Colonic mucosa (tissue), 4 donors: ENCODE data around the gene FAM222A. TPM values are rescaled to one million over a fixed set of nuclear protein-coding genes. Genes with fewer than 3 reads are reported as not detected.

Source experiments
- DNase-seq: peaks from one replicate; pipeline ENCODE4 v3.0.0-alpha.2; 2020
- H3K27ac ChIP-seq: fragments of 200-600 bp; one replicate; pipeline ENCODE4 v1.8.0; 2021
- H3K27me3 ChIP-seq: fragments of 200-600 bp; one replicate; pipeline ENCODE4 v1.8.0; 2021
- H3K36me3 ChIP-seq: fragments of 200-600 bp; one replicate; pipeline ENCODE4 v1.8.0; 2021
- H3K4me1 ChIP-seq: fragments of 200-600 bp; one replicate; pipeline ENCODE4 v1.8.0; 2021; ENCODE audit warnings: mild to moderate bottlenecking
- H3K4me3 ChIP-seq: fragments of 200-600 bp; one replicate; pipeline ENCODE4 v1.8.0; 2021
- H3K9ac ChIP-seq, 2 donors: one replicate each; pipeline ENCODE4 v1.7.0; 2013; ENCODE audit warnings: control low read depth in 2 of 2, low read depth in 2 of 2, low read length in 2 of 2
- H3K9me3 ChIP-seq: fragments of 200-600 bp; one replicate; pipeline ENCODE4 v1.8.0; 2021
- CTCF ChIP-seq: fragments of 200-600 bp; IDR thresholded peaks from one replicate; pipeline ENCODE4 v1.8.0; 2022; ENCODE audit warnings: antibody characterized with exemption, mild to moderate bottlenecking
- intact Hi-C: fragments of 100-400 bp; cut with DNase I; formaldehyde crosslinking; loops from one replicate; pipeline ENCODE4 v1.14.1; 2022
- total RNA-seq, 2 donors: library from RNA; stranded (reverse); fragmentation: NEBNext Ultra II Directional in 1 of 2; extraction: Animal tissue kit (Norgen Biotek cat#: 25700) in 1 of 2; gene quantifications; one replicate each; pipeline ENCODE4 v1.2.1, GENCODE V29; 2021
- donor health status: healthy.
- donor health status: DM: no; HTN: no; CAD: no.
- donor health status: DM: no; HTN: no; CAD: no.

The FAM222A gene
- total RNA-seq, 2 donors from 2014 or later = 3.9 to 5.5 TPM

GRCh38 chr12:109711596-109712461 is 1.8 kb upstream of the FAM222A start:
- Histone ChIP-seq H3K4me1 (no peaks in the 10 kb centered on the region), H3K36me3 (no peaks in the 10 kb centered on the region), H3K4me3 (no peak overlapping the region), H3K9me3 (no peaks in the 10 kb centered on the region), H3K9ac (no peak overlapping the region), H3K27ac (no peak overlapping the region), H3K27me3 (peaks cover 9% of the 10 kb centered on the region)
- no peak for TF ChIP-seq CTCF
- no peak for DNase-seq
- intact Hi-C loops = no loop called here

DNA sequence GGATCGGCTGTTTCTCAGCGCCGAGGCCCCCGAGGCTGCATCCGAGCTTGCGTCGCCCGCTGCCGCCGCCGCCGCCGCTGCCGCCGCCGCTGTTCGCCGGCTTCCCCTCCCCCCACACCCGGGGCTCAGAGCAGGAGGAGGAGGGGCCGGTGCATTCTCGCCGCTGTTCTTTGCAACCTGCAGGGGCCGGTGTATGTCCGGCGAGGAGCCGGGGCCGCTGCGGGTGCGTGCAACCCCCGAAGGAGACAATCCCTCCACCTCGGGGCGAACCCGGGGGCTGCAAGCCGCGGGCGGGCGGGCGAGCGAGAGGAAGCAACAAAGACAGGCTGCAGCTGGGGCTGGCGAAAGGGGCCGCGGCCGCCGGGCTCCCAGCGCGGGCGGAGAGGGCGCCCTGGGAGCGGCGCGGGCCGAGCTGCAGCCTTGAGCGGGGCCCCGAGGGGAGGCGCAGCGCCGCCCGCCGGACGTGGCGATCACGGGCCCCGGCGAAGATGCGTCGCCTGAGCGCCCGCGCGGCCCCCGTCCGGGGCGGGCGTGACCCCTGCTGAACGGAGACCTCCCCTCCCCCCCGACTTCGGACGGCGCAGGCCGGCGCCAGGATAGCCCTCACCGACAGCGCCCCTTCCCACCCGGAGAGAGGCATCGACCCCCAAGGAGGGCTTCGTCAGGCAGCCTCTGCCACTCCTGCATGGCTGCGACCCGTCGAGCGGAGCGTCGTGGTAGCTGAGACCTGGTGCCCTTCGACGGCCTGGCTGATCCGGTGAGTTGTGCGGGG is 702 bp downstream of the FAM222A start:
- H3K36me3 ChIP-seq = no peaks in the 10 kb centered on the region
- peak overlapping the region; percentile 34 to 57 for H3K9ac ChIP-seq
- intact Hi-C loops = no loop called here
- no peaks in the 10 kb centered on the region for H3K9me3 ChIP-seq
- peak overlapping the region; percentile 36 for H3K27ac ChIP-seq
- TF ChIP-seq CTCF = no peak
- peak; percentile 73 for DNase-seq
- H3K4me3 ChIP-seq = peak overlapping the region; percentile 64
- H3K4me1 ChIP-seq = no peaks in the 10 kb centered on the region
- peaks cover 9% of the 10 kb centered on the region for H3K27me3 ChIP-seq

DNA sequence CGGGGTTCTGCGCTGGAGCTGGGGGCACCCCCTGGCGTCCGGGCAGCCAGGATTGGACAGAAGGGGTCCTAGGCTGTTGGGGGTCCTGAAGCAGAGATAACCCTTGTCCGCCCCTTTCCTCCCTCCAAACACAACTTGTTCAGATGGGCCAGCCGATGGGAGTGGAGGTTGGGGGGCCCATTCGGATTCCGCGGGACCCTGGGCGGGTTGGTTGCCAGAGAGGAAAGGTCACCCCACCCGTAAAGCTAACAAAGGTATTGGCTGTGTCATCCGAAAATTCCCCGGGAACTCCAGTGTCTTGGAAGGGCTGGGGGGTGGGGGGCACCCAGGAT is 1.3 kb downstream of the FAM222A start:
- Histone ChIP-seq H3K4me3 (peak overlapping the region; percentile 64), H3K9ac (peak overlapping the region; percentile 34 to 57), H3K36me3 (no peaks in the 10 kb centered on the region), H3K9me3 (no peaks in the 10 kb centered on the region), H3K4me1 (no peaks in the 10 kb centered on the region), H3K27ac (no peak overlapping the region), H3K27me3 (peaks cover 9% of the 10 kb centered on the region)
- DNase-seq = peak; percentile 30
- intact Hi-C loops = no loop called here
- no peak for TF ChIP-seq CTCF

DNA sequence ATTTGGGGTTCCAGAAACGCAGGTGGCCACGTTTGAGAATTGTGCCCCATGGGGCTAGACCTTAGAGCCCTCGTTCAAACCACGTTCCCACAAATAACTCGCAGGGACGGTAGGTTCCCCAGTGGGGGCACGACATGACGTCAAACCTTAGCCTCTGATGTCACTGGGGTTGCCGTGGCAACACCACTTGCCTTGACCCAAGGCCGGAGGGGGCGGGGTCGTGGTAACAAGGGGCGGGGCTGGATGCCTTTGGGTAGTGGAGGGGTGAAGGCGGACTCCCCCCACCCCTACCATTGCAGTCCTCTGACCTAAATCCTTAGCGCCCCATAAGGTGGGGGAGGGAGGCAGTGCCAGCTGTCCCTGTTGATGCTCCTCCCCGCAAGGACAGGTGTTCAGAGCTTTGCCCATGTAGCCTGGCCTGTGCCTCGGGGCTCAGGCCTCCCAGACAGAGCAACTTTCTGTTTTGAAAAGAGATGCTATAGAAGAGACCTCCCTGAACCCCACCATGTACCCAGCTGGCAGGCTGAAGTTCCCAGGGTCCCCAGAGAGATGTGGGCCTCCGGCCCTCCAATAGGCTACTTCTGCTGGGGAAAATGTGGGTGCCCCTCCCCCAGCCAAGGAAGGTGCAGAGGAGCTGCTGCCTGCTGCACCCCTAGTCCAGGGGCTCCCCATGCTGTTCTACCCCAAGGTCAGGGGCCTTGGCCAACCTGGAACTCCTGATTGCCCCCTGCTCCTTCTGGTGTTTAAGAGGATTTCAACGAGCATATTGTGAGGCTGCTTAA is 1.9 kb downstream of the FAM222A start:
- Histone ChIP-seq H3K36me3 (no peaks in the 10 kb centered on the region), H3K9ac (no peak overlapping the region), H3K9me3 (no peaks in the 10 kb centered on the region), H3K4me3 (peak overlapping the region; percentile 64), H3K27me3 (peaks cover 9% of the 10 kb centered on the region), H3K4me1 (no peaks in the 10 kb centered on the region), H3K27ac (no peak overlapping the region)
- DNase-seq = peak; percentile 54
- intact Hi-C loops = no loop called here
- no peak for TF ChIP-seq CTCF

- no peak for TF ChIP-seq CTCF
- no peaks in the 10 kb centered on the region for H3K36me3 ChIP-seq
- no peak overlapping the region for H3K4me3 ChIP-seq
- H3K27ac ChIP-seq = no peak overlapping the region
- H3K27me3 ChIP-seq = peaks cover 9% of the 10 kb centered on the region
- no peaks in the 10 kb centered on the region for H3K4me1 ChIP-seq
- no peak for DNase-seq
- no peaks in the 10 kb centered on the region for H3K9me3 ChIP-seq
- intact Hi-C loops = no loop called here
- H3K9ac ChIP-seq = no peak overlapping the region
Observed at GRCh38 chr12:109716092-109716479, 2.5 kb downstream of the FAM222A start.
